T-helper 2 cell (primary cell): ENCODE measurements around the gene SALL4.
"Not testable (repeated sequence)": the region's sequence is repeated elsewhere in the genome, so short reads cannot be mapped to it uniquely, and the experiment has no call there.

Experiments used
- DNase-seq, 5 experiments: peaks; one replicate each; pipeline versions ENCODE4 v3.0.0 to v3.0.0-alpha.2; 2012 to 2022
- total RNA-seq, 2 donors: gene quantifications; one replicate each; lab custom pipeline; 2026; lab: John Stamatoyannopoulos, UW

Gene SALL4
- total RNA-seq: 0 reads per million in 2 donors

- no peak for DNase-seq
Observed at GRCh38 chr20:51802170-51802751, at the start of gene SALL4. Gene SALL4 (minus strand): TSS chr20:51802521. CDS start chr20:51802408, 113 bp downstream.

- DNase-seq: no peak
Observed at GRCh38 chr20:51848346-51848745, 46.0 kb upstream of the SALL4 start.

GRCh38 chr20:51840865-51841264 is 38.5 kb upstream of the SALL4 start:
- DNase-seq: no peak

GRCh38 chr20:51837876-51838420 is 35.6 kb upstream of the SALL4 start:
- no peak for DNase-seq

GRCh38 chr20:51837436-51837835 is 35.1 kb upstream of the SALL4 start:
- no peak for DNase-seq

GRCh38 chr20:51833326-51833725 is 31.0 kb upstream of the SALL4 start:
- no peak for DNase-seq

- no peak for DNase-seq
Observed at GRCh38 chr20:51832276-51832675, 30.0 kb upstream of the SALL4 start.

- no peak for DNase-seq
Observed at GRCh38 chr20:51831866-51832265, 29.5 kb upstream of the SALL4 start.

- no peak for DNase-seq
Observed at GRCh38 chr20:51830538-51830937, 28.2 kb upstream of the SALL4 start.

- no peak for DNase-seq
Observed at GRCh38 chr20:51828762-51829161, 26.4 kb upstream of the SALL4 start.

- no peak for DNase-seq
Observed at GRCh38 chr20:51826372-51826771, 24.1 kb upstream of the SALL4 start.

GRCh38 chr20:51818479-51819008 is 16.2 kb upstream of the SALL4 start:
- DNase-seq: no peak

- not testable (repeated sequence) for DNase-seq
Observed at GRCh38 chr20:51816856-51817255, 14.5 kb upstream of the SALL4 start.

GRCh38 chr20:51815383-51816076 is 13.2 kb upstream of the SALL4 start:
- DNase-seq: no peak

- DNase-seq: no peak
Observed at GRCh38 chr20:51812861-51813260, 10.5 kb upstream of the SALL4 start.

- no peak for DNase-seq
Observed at GRCh38 chr20:51811514-51812128, 9.3 kb upstream of the SALL4 start.

- no peak for DNase-seq
Observed at GRCh38 chr20:51811042-51811355, 8.7 kb upstream of the SALL4 start.

- DNase-seq: no peak
Observed at GRCh38 chr20:51810155-51811041, 8.1 kb upstream of the SALL4 start.

GRCh38 chr20:51807720-51808250 is 5.5 kb upstream of the SALL4 start:
- DNase-seq: no peak

- no peak for DNase-seq
Observed at GRCh38 chr20:51804754-51805153, 2.4 kb upstream of the SALL4 start.

GRCh38 chr20:51803148-51803854 is 980 bp upstream of the SALL4 start:
- no peak for DNase-seq

GRCh38 chr20:51801823-51802123 is 548 bp downstream of the SALL4 start:
- DNase-seq: no peak
